NT2/D1 (cell line): ENCODE data around the gene DLG2.

Experiments used
- SUZ12 ChIP-seq: IDR thresholded peaks from 2 replicates; pipeline ENCODE4 v1.6.1; 2011; ENCODE audit not compliant: insufficient read length, insufficient read depth; ENCODE audit errors: extremely low read depth
- YY1 ChIP-seq: IDR thresholded peaks from 2 replicates; pipeline ENCODE4 v1.6.1; 2011; ENCODE audit not compliant: insufficient read length, insufficient read depth
- ZNF274 ChIP-seq: IDR thresholded peaks from 2 replicates; pipeline ENCODE4 v1.6.1; 2011; ENCODE audit warnings: mild to moderate bottlenecking, low read depth, low read length

DNA sequence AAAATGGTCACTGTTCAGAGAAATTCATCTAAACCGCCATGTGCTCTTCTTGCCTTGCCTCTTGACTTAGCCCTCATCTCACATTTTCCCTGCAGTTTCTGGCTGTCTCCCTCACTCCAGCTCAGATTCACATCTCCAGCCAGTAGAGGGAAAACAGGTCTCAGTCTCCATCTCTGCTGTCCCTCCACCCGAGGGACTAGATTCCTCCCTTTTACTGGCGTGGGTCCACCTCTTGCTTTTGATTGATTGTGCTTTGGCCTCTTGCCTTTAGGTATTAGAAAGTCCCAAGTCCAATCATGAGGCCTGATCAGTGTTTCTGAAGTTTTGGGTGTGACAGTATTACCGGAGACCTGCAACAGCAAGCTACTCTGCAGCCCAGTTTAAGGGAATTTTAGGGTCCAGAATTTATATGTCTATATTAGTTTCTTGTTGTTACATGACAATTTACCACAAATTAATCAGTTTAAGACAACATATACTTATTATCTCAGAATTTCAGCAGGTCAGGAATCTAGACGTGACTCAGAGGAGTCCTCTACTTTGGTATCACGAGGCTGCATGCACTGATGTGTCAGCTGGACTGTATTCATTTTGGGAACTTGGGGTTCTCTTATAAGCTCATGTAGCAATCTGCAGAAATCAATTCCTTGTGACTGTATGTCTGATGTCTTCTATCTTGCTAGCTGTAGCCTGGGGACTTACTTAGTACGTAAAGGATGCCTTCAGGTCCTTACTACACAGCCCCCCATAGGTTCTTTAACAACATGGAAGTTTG, 1535.7 kb downstream of the DLG2 start:
- TF ChIP-seq ZNF274: no peak
- no peak for TF ChIP-seq YY1
- no peak for TF ChIP-seq SUZ12
